HuH-7 (cell line): ENCODE data around the gene TTC16.

Experiments used
- DNase-seq: peaks from one replicate; pipeline ENCODE4 v3.0.0; 2011; ENCODE audit warnings: low spot score

The TTC16 gene

GRCh38 chr9:127697575-127697974 is 18.3 kb upstream of the TTC16 start:
- DNase-seq, result no peak

GRCh38 chr9:127698386-127698785 is 17.5 kb upstream of the TTC16 start:
- no peak for DNase-seq

- peak; percentile 99 for DNase-seq
Measured at GRCh38 chr9:127698985-127699670, 16.8 kb upstream of the TTC16 start.

DNA sequence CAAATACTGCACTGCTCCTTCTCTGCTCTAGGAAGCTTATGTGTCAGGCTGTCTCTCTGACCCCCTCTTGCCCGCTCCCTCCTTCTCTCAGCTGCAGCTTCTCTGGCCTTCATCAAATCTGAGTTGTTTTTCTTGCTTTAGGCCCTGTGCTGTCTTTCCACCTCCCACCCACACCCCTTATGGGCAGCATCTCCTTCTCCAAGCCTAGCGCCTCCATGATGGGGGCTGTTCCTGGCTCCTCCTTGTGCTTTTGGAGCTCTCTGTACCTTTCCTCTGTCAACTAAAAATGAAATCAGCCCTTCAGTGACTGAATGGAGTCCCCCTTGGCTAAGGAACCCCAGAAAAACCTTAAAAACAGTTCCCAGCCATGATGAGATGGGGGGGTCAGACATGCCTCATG is 15.7 kb upstream of the TTC16 start:
- no peak for DNase-seq

GRCh38 chr9:127700594-127701255 is 15.2 kb upstream of the TTC16 start:
- DNase-seq, result no peak

GRCh38 chr9:127703289-127703946 is 12.5 kb upstream of the TTC16 start:
- DNase-seq, result no peak

DNA sequence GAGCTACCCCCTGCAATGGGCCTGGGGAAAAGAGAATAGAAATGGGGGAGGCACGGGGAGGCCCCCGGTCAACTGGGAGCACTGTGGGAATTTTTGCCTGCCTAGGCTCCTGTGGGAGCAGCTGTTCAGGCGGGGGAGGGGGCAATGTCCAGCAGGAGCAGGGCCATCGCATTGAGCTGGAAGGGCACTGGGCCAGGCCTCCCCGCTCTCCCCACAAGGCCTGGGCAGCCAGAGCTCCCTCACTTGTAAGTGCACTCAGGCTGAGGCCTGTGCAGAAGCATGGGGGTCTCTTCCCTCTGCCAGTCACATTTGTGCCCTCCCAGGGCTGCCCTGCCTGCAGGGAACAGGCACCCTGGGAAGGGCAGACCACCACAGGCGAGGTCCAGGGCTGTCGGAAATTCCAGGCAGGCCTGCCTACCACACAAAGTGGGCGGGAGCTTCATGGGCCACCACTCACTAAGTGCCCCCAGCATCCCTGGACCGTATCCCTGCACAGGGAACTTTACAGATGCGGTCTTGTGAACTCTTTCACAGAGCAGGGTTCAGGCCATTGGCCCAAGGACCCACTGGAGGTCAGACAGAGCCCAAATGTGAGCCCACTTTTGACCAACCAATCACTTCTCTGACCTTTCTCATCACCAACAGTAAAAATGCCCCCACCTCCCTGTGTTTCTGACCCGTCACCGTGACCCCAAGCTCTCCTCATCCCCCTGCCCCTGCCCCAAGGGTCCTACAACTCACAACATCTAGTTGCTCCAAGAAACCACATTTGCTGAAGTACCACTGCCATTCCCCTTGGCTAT is 10.1 kb upstream of the TTC16 start:
- no peak for DNase-seq

DNA sequence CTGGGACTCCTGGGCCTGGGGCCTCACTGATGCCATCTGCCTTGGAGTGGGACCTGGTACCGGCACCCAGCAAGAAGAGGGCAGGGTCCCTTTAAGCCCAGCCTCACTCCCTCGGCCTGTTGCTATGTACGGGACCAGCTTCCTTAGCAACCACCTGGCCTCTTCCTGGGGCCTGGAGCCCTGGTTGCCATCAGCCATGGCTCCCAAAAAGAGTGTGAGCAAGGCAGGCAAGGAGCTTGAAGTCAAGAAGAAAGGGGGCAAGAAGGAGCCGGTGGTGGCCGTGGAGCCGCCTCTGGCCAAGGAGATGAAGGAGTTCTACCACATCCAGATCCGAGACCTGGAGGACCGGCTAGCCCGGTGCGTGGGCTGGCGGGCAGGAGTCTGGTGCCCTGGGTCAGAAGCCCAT is 9.0 kb upstream of the TTC16 start, which contains the start of gene CFAP157:
CFAP157 (plus strand) TSS at position 153 of the 406 bp plus-strand sequence; CDS start at position 197, 44 bp downstream.
- no peak for DNase-seq

DNA sequence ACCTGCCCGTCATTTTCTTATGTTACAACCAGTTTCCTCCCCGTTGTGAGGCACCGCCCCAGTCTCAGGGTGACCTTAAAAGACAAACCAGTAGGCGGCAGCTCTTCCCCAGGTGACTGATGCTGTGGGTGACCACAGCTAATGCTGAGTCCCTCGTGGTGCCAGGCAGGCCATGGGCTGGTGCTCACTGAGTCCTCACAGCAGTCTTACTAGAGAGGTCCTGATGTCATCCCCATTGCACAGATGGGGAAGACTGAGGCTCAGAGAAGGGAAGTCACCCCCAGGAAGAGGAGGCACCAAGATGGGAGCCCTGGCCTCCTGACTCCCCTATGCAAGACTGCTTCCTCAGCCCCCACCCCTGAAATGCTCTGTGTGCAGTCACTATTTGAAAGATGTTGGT is 8.1 kb upstream of the TTC16 start:
- no peak for DNase-seq

- no peak for DNase-seq
Measured at GRCh38 chr9:127708952-127709587, 6.8 kb upstream of the TTC16 start.

GRCh38 chr9:127710204-127710783 is 5.6 kb upstream of the TTC16 start:
- DNase-seq, result no peak

- no peak for DNase-seq
Measured at GRCh38 chr9:127711226-127711701, 4.6 kb upstream of the TTC16 start.

- no peak for DNase-seq
Measured at GRCh38 chr9:127711831-127712274, 4.0 kb upstream of the TTC16 start.

GRCh38 chr9:127712371-127712770 is 3.5 kb upstream of the TTC16 start:
- no peak for DNase-seq

DNA sequence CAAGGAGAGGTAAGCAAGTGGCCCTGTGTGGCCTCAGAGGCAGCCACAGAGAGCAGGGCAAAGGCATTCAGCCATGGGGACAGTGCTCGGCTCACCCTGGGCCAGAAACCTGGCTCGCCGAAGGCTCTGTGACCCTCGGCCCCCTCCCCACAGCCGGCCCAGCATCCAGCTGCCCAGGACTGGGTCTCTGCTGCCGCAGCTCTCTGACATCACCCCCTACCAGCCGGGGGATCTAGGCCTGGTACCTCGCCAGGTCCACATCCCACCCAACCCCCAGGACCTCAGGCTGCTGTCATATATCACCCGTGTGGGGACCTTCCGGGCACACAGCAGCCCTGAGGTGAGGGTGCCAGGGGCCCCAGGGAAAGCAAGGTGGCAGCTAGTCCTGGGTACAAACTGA is 3.0 kb upstream of the TTC16 start:
- DNase-seq, result no peak

- no peak for DNase-seq
Measured at GRCh38 chr9:127714020-127714750, 1.7 kb upstream of the TTC16 start.

GRCh38 chr9:127714951-127715469 is 869 bp upstream of the TTC16 start:
- DNase-seq, result no peak

DNA sequence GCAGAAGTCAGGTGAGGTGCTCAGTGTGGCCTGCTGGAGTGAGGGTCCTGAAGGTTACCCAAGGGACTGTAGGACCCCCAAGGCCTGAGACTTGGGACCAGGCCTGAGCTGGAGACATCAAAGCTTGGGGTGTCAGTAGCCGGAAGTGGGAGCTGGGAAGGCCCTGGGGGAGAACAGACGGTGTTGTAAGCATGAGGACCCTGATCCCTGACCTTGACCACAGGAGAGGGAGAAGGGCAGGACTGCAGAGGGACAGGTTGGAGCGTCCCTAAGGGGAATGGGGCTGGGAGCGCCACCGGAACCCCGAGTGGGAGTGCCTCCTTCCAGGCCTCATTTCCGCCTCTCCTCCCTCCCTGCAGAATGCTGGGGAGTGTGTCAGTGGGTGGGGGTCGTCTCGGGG is 533 bp downstream of the TTC16 start:
- DNase-seq, result no peak

GRCh38 chr9:127717766-127718165 is 1.9 kb downstream of the TTC16 start:
- no peak for DNase-seq
